Calu3 (cell line): ENCODE data around the gene FBXL5. TPM values are rescaled to one million over a fixed set of nuclear protein-coding genes. Genes with fewer than 3 reads are reported as not detected.

Source experiments
- BruUV-seq: library from RNA; stranded (reverse); fragments of 400-500 nt; replicated peaks from 2 replicates; lab custom pipeline; 2021; lab: Mats Ljungman, UMichigan
- CTCF ChIA-PET: fragments of 300-600 bp; sonication (Branson Sonifier 250); formaldehyde crosslinking; loops from one replicate; lab custom pipeline; 2022; ENCODE audit warnings: antibody characterized with exemption; lab: Charles Lee
- DNase-seq: peaks from one replicate; pipeline ENCODE4 v3.0.0; 2022
- H3K27ac Mint-ChIP-seq: one replicate; pipeline ENCODE4 v1.8.0; 2022; ENCODE audit warnings: mixed read lengths; ENCODE audit not compliant: unreplicated experiment
- H3K27me3 Mint-ChIP-seq: one replicate; pipeline ENCODE4 v1.8.0; 2022; ENCODE audit warnings: mixed read lengths; ENCODE audit not compliant: unreplicated experiment
- H3K36me3 Mint-ChIP-seq: one replicate; pipeline ENCODE4 v1.8.0; 2022; ENCODE audit warnings: mild to moderate bottlenecking, moderate library complexity, mixed read lengths; ENCODE audit not compliant: insufficient read depth, unreplicated experiment
- H3K4me1 Mint-ChIP-seq: one replicate; pipeline ENCODE4 v1.8.0; 2022; ENCODE audit warnings: mild to moderate bottlenecking, low read depth, mixed read lengths; ENCODE audit not compliant: unreplicated experiment
- H3K4me3 Mint-ChIP-seq: one replicate; pipeline ENCODE4 v1.8.0; 2022; ENCODE audit warnings: mild to moderate bottlenecking, low read depth, moderate library complexity, mixed read lengths; ENCODE audit not compliant: unreplicated experiment
- H3K9me3 Mint-ChIP-seq: one replicate; pipeline ENCODE4 v1.8.0; 2022; ENCODE audit warnings: low read depth, mixed read lengths; ENCODE audit not compliant: unreplicated experiment
- CTCF ChIP-seq: fragments of 200-600 bp; IDR thresholded peaks from one replicate; pipeline ENCODE4 v1.8.0; 2022; ENCODE audit warnings: antibody characterized with exemption; ENCODE audit not compliant: unreplicated experiment
- intact Hi-C: fragments of 100-400 bp; cut with micrococcal nuclease; formaldehyde crosslinking; loops from one replicate; pipeline ENCODE4 v1.10.0; 2022; ENCODE audit not compliant: unreplicated experiment
- total RNA-seq: library from RNA; stranded (reverse); gene quantifications from 2 replicates; pipeline ENCODE4 v1.2.3, GENCODE V29; 2022

The FBXL5 gene
- total RNA-seq, 1 experiment from 2014 or later: 27.0 TPM

GRCh38 chr4:15658136-15658770, 3.1 kb upstream of the FBXL5 start:
- Mint-ChIP-seq H3K9me3 (no peaks in the 10 kb centered on the region), H3K27me3 (no peaks in the 10 kb centered on the region), H3K4me3 (no peak overlapping the region), H3K36me3 (peaks cover 31% of the 10 kb centered on the region), H3K4me1 (no peaks in the 10 kb centered on the region), H3K27ac (no peak overlapping the region)
- intact Hi-C loops: no loop called here
- BruUV-seq: no TSS peak
- CTCF ChIA-PET: interaction anchor here (1.5 kb wide), 1 partner anchor 18 kb away, joined by 4 read pairs; no protein-coding TSS in a partner anchor
- TF ChIP-seq CTCF: no peak
- DNase-seq: no peak

- CTCF ChIA-PET: interaction anchor here (1.5 kb wide), 1 partner anchor 19 kb away, joined by 4 read pairs; no protein-coding TSS in a partner anchor
- no peaks in the 10 kb centered on the region for H3K9me3 Mint-ChIP-seq
- no peaks in the 10 kb centered on the region for H3K27me3 Mint-ChIP-seq
- TF ChIP-seq CTCF: no peak
- intact Hi-C loops: no loop called here
- H3K4me3 Mint-ChIP-seq: no peak overlapping the region
- H3K4me1 Mint-ChIP-seq: no peaks in the 10 kb centered on the region
- no TSS peak for BruUV-seq
- H3K36me3 Mint-ChIP-seq: peaks cover 34% of the 10 kb centered on the region
- DNase-seq: no peak
- H3K27ac Mint-ChIP-seq: no peak overlapping the region
These were observed 2.2 kb upstream of the FBXL5 start for GRCh38 chr4:15657366-15657765.

DNA sequence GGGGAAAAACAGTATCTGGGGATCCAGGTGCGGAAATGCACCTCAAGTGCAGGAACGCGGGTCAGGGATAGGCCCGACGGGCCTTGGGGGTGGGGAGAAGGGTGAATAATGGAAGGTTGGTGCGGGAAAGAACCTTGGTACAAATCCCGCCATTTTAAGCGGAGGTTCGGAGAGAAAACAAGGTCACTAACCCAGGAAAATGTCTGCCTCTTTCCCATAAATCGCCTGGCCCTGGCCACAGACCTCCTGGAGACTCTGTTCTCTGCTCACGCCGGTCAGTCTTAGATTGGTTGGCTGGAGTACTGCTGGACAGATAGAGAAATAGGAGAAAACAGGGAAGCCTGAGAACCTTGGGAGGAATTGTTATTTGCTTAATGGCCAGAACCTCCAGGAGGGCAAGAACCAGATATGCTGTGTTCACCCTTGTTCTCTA, 897 bp upstream of the FBXL5 start:
- no peak for DNase-seq
- Mint-ChIP-seq H3K9me3 (no peaks in the 10 kb centered on the region), H3K36me3 (peaks cover 34% of the 10 kb centered on the region), H3K4me1 (peaks cover 9% of the 10 kb centered on the region), H3K27ac (peak overlapping the region; percentile 97), H3K27me3 (no peaks in the 10 kb centered on the region), H3K4me3 (peak overlapping the region; percentile 86)
- TSS peak; percentile 46 for BruUV-seq
- CTCF ChIA-PET: no interaction called here
- no peak for TF ChIP-seq CTCF
- intact Hi-C loops: no loop called here

DNA sequence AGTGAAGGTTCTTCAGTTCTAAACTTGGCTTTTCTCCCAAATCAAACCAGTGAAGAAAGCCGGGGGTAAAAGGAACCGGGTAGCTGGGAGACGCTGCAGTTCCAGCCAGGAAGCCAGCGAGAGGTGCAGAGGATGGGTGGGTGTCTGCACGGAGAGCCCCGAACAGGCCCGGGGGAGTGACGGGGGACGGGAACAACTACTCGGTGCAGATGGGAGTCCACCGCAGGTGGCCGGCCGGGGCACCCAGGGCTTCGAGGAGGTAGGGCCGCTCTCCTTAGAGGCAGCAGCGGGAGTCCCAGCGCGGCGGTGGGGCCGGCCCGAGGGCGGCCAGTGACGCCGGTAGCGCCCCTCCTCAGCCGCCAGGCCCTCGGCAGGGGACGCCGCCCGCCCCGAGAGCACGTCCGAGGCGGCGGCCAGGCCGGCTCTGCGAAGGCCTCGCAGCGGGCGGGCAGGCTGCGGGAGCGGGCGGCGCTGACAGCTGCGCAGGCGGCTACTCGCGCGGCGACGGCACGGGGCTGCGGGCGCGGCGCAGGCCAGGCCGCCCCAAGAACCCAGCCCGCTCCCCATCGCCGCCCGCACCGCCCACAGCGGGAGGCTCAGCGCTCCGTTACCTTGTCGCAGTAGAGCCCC, 449 bp downstream of the FBXL5 start:
- no peak for TF ChIP-seq CTCF
- BruUV-seq: no TSS peak
- Mint-ChIP-seq H3K36me3 (peaks cover 34% of the 10 kb centered on the region), H3K27ac (peak overlapping the region; percentile 97), H3K4me3 (peak overlapping the region; percentile 86), H3K4me1 (peaks cover 16% of the 10 kb centered on the region), H3K9me3 (no peaks in the 10 kb centered on the region), H3K27me3 (no peaks in the 10 kb centered on the region)
- intact Hi-C loops: no loop called here
- DNase-seq: peak; percentile 24
- CTCF ChIA-PET: interaction anchor here (0.5 kb wide), 1 partner anchor 240 kb away, joined by 7 read pairs; no protein-coding TSS in a partner anchor
